ENCODE measurements around the gene SCN4B. TPM values are rescaled to one million over a fixed set of nuclear protein-coding genes. Genes with fewer than 3 reads are reported as not detected.

SCN4B gene
- total and polyA plus RNA-seq, 2 of the 8 experiments (the other 6 are each of a cell fraction or from before 2014, with no cell fraction given) = 2.8 to 4.9 TPM

DNA sequence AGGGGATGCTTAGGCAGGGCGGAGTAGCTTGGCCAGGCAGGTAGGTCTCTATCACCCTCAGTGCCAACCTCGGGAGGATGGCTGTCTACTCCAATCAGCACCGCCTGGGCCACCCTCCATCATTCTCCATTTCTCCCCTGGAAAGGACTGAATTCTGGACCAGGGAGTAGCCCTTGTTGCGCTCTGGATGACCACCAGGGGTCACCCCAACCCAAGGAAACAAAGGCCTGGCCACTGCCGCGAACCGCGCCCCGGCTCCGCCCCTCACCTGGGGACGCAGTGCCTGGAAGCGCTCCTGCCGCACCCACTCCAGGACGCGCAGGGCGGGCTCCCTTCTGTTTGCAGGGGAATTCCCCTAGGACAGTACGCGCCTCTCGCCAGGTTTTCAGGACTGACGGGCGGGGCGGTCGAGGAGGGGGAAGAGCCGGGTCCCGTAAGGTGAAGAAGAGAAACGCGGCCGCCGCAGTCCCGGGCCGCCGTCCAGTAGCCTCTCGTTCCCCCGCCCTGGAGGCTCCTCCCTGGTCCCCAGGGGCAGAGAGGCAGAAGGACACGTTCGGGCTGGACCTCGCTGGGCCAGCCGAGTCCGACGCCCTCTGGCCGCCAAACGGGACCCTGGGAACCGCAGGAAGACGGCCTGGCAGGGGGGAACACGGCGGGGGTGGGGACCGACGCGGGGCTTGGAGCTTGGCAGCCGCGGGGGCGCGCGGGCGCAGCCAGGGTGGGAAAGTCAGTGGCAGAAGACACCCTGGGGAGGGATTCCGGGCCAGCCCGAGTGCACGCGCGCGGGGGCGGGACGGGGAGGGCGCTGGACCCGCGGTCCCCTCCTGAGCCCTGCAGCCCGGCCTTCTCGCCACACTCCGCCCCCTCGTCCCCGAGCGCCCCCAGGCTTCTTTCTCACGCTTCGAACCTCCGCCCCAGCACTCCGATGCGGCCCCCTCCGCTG lies 7.1 kb downstream of the SCN4B start (continued):
- TF ChIP-seq NANOG (IDR thresholded peaks at IDR 0.05; ENCODE audit: insufficient read depth, low read depth, low read length, poor library complexity, severe bottlenecking) = no peak
- no peak for TF ChIP-seq SP2 (IDR thresholded peaks at IDR 0.05; ENCODE audit: low read length)
- TF ChIP-seq POLR2AphosphoS5 (IDR thresholded peaks at IDR 0.05; ENCODE audit: low read depth, low read length) = no peak
- TF ChIP-seq USF2 (IDR thresholded peaks at IDR 0.05; ENCODE audit: low read length) = no peak
- no peak for TF ChIP-seq SIX5 (IDR thresholded peaks at IDR 0.05; ENCODE audit: low read depth, low read length)
- no peak for TF ChIP-seq EP300 (IDR thresholded peaks at IDR 0.05; ENCODE audit: borderline replicate concordance in 1 of 2, low read depth in 2 of 2, low read length in 2 of 2)
- TF ChIP-seq E2F6 (IDR thresholded peaks at IDR 0.05) = 0 out of 2 replicates have a peak, but pooled peaks have one; percentile 27
- no peak for TF ChIP-seq CTBP2 (IDR thresholded peaks at IDR 0.05; ENCODE audit: borderline replicate concordance, insufficient read depth, insufficient read length, low read length)
- peak; percentile 26 for TF ChIP-seq TAF7 (optimal IDR thresholded peaks at IDR 0.05; ENCODE audit: borderline replicate concordance, low read depth, low read length)
- no peak for TF ChIP-seq FOSL1 (IDR thresholded peaks at IDR 0.05; ENCODE audit: insufficient read depth, low read depth, low read length)
- TF ChIP-seq RBBP5 (IDR thresholded peaks at IDR 0.05; ENCODE audit: borderline replicate concordance, low read depth, low read length) = no peak
- no peak for TF ChIP-seq CHD2 (IDR thresholded peaks at IDR 0.05; ENCODE audit: low read length)

Data from H1 (cell line).